Activated CD8-positive, alpha-beta T cell treated with anti-CD3 and anti-CD28 coated beads, Interleukin-2, amount 10 ng/mL, durations not matched to agents 7 days and 5 days (primary cell): ENCODE measurements around the gene TSACC. TPM values are rescaled to one million over a fixed set of nuclear protein-coding genes. Genes with fewer than 3 reads are reported as not detected.

Experiments
- ATAC-seq: fragments of 150-1000 bp; cut with Tn5 transposase; one replicate; pipeline ENCODE4 v1.10.0; 2021; ENCODE audit warnings: moderate library complexity
- CTCF ChIA-PET: fragments of 350-600 bp; sonication (Branson Sonifier 250); formaldehyde crosslinking; loops from one replicate; lab custom pipeline; 2021; ENCODE audit warnings: antibody characterized with exemption; lab: Charles Lee
- POLR2A ChIA-PET: fragments of 350-600 bp; sonication (Branson Sonifier 250); formaldehyde crosslinking; loops from one replicate; lab custom pipeline; 2021; ENCODE audit warnings: antibody characterized with exemption; lab: Charles Lee
- DNase-seq: peaks from one replicate; pipeline ENCODE4 v3.0.0-alpha.2; 2020
- H3K27ac Mint-ChIP-seq: one replicate; pipeline ENCODE4 v1.8.0; 2021; ENCODE audit warnings: mild to moderate bottlenecking, mixed read lengths
- H3K27me3 Mint-ChIP-seq: one replicate; pipeline ENCODE4 v1.8.0; 2021; ENCODE audit warnings: low read depth, mixed read lengths
- H3K36me3 Mint-ChIP-seq: one replicate; pipeline ENCODE4 v1.8.0; 2021; ENCODE audit warnings: low read depth, mixed read lengths
- H3K4me1 Mint-ChIP-seq: one replicate; pipeline ENCODE4 v1.8.0; 2021; ENCODE audit warnings: low read depth, mixed read lengths
- H3K4me3 Mint-ChIP-seq: one replicate; pipeline ENCODE4 v1.8.0; 2021; ENCODE audit warnings: mild to moderate bottlenecking, mixed read lengths
- H3K9me3 Mint-ChIP-seq: one replicate; pipeline ENCODE4 v1.8.0; 2022; ENCODE audit warnings: mixed read lengths; ENCODE audit not compliant: insufficient read depth
- total RNA-seq, 2 experiments: library from RNA; stranded (reverse); gene quantifications; one replicate each; pipeline ENCODE4 v1.2.3, GENCODE V29; 2021

Gene TSACC
- under 1 TPM; 0.73 to 0.76 TPM for total RNA-seq

DNA sequence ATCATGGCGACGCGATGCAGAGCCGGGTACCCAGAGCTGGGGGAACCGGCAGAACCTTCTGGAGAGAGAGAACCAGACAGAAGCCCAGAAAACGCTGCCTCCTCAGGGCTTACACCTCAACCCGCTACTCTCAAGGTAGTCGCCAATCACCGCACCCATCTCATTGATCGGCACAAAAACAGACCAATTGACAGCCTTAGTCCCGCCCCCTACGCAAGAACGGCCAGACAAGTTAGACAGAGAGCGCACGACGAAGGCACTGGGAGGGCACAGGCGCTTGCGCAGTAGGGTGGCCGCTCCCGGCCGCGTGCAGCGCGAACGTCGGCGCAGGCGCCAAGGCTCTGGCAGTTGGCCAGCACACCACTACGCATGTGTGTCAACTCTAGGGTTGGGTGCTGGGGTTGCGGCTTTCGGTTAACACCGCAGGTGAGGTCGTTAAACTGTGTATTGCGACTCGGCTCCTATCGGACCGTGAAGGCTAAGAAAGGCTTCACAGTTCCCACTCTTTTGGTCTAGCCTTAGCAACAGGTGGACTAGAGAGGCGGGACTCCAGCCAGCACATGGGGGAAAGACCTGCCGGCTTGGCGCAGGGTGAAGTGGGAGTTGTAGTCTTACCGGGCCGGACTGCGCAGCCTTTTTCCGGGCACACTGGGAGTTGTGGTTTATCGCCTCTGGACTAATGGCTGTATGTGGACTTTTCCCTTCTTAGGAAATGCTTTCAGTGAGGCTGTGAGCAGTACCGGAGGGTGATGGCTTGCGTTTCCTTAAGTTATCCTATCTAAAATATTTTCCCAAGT lies at the start of gene TSACC, which contains the start of gene CCT3:
TSS of gene TSACC (plus strand) at position 347 of the 797 bp plus-strand sequence. CDS start 1,232 bp downstream, outside the sequence.
TSS of gene CCT3 (minus strand) at position 113 of the 797 bp plus-strand sequence. CDS start at position 5, 108 bp downstream.
- Mint-ChIP-seq H3K27ac (peak within 1 kb of the TSS; percentile 99), H3K9me3 (no peaks in the 10 kb centered on the region), H3K27me3 (peaks cover 2% of the 10 kb centered on the region), H3K4me3 (peak within 1 kb of the TSS; percentile 97), H3K36me3 (peaks cover 39% of the 10 kb centered on the region), H3K4me1 (peaks cover 39% of the 10 kb centered on the region)
- DNase-seq (peak; percentile 99), ATAC-seq (peak; percentile 96)
- ChIA-PET CTCF (interaction anchor here (0.9 to 4.0 kb wide), 4 partner anchors 18 to 142 kb away, joined by 3 to 21 read pairs (median 6); no protein-coding TSS in a partner anchor), POLR2A (interaction anchor here (0.7 to 2.1 kb wide), 3 partner anchors 54 to 286 kb away, joined by 3 to 9 read pairs (median 3); partner anchors contain the start of genes SMG5 and TMEM79)

DNA sequence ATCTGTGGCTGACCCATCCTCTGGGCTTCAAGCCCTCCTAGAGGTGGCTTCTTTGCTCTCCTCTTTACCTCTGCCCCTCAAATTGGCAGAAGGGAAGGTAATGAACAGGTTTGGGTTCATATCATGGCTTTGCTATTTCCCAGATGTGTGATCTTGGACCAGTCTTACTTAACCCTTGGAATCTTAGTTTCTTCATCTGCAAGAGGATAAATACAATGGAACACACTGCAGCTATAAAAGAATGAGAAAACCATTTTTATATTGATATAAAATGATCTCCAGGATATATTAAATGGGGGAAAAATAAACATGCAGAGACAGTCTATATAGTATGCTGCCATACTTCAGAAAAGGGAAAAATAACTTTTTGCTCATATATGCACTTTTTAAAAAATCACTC lies 48.5 kb upstream of the TSACC start:
- DNase-seq = no peak
- ChIA-PET POLR2A (no interaction called here), CTCF (no interaction called here)
- no peak for ATAC-seq
- Mint-ChIP-seq H3K9me3 (no peaks in the 10 kb centered on the region), H3K27ac (no peak overlapping the region), H3K4me3 (no peak overlapping the region), H3K4me1 (peaks cover 10% of the 10 kb centered on the region), H3K27me3 (no peaks in the 10 kb centered on the region), H3K36me3 (peaks cover 17% of the 10 kb centered on the region)

DNA sequence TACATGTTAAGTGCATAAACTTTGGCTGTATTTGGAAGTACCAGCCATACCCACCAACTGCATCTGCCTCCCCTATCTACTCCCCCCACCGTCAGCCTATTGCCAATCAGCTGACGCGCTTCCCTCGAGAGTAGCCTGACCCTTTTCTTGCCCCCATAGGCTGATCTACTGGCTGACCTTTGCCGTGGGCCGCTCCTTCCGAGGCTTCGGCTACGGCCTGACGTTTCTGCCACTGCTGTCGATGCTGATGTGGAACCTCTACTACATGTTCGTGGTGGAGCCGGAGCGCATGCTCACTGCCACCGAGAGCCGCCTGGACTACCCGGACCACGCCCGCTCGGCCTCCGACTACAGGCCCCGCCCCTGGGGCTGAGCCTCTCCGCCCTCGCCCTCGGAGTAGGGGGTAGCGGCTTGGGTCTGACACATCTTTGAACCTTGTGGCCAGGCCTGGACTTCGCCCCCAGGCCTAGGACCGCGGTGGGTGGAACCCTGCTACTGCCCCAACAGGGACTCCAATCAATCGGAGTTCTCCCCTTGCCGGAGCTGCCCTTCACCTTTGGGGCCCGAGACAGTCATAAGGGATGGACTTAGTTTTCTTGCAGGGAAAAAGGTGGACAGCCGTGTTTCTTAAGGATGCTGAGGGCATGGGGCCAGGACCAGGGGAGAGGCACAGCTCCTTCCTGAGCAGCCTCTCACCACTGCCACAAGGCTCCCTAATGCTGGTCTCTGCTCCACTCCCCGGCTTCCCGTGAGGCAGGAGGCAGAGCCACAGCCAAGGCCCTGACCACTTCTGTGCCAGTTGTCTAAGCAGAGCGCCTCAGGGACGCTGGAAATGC lies 46.9 kb upstream of the TSACC start:
- Mint-ChIP-seq H3K4me1 (peaks cover 19% of the 10 kb centered on the region), H3K27me3 (no peaks in the 10 kb centered on the region), H3K4me3 (no peak overlapping the region), H3K36me3 (peaks cover 13% of the 10 kb centered on the region), H3K27ac (peak overlapping the region; percentile 19), H3K9me3 (no peaks in the 10 kb centered on the region)
- ATAC-seq (no peak), DNase-seq (no peak)
- POLR2A ChIA-PET = no interaction called here
- CTCF ChIA-PET = no interaction called here

DNA sequence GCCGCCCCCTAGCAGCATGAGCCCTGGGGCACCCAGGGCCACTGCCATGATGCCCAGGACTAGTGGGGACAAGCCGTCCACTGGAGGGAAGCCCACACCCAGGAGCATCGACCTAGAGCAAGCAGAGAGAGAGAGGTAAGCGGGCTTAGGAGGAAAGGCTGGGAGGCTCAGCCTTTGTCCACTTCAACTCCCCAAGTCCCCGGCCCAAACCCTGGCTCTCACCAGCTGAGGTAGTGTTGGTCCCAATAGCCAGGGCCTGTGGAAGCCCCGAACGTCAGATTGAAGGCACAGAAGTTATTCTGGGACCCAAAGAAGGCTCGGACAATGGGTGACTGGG lies 45.3 kb upstream of the TSACC start:
- CTCF ChIA-PET = no interaction called here
- no peak overlapping the region for H3K4me3 Mint-ChIP-seq
- H3K4me1 Mint-ChIP-seq = peaks cover 19% of the 10 kb centered on the region
- ATAC-seq (no peak), DNase-seq (no peak)
- H3K27me3 Mint-ChIP-seq = no peaks in the 10 kb centered on the region
- POLR2A ChIA-PET = interaction anchor here (3.3 kb wide), 1 partner anchor 11 kb away, joined by 25 read pairs; the partner anchor contains the start of genes SMG5 and TMEM79
- no peaks in the 10 kb centered on the region for H3K9me3 Mint-ChIP-seq
- no peak overlapping the region for H3K27ac Mint-ChIP-seq
- peaks cover 12% of the 10 kb centered on the region for H3K36me3 Mint-ChIP-seq

DNA sequence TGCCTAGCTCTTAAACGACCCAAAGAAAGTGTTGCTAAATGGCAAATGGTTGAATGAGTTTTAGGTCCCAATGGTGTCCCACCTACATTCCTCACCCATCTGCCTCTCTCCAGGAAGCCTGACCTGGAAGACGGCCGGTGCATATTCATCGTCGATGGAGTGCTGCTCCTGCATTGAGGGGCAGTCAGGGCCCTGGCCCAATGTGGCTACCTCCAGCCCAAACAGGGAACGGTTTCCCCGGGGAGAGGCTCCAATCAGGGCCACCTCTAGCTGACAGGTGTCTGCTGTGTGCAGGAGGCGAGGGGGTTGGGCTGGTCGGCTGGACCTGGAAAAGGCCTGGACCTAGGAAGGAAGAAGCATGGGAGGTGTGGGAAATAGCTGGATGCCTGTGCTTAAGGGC lies 44.4 kb upstream of the TSACC start:
- no peak for ATAC-seq
- Mint-ChIP-seq H3K9me3 (no peaks in the 10 kb centered on the region), H3K36me3 (peaks cover 8% of the 10 kb centered on the region), H3K27ac (no peak overlapping the region), H3K4me1 (peaks cover 19% of the 10 kb centered on the region), H3K4me3 (no peak overlapping the region), H3K27me3 (no peaks in the 10 kb centered on the region)
- no peak for DNase-seq
- ChIA-PET CTCF (interaction anchor here (1.1 kb wide), 1 partner anchor 11 kb away, joined by 4 read pairs; the partner anchor contains the start of gene SMG5), POLR2A (interaction anchor here (3.3 kb wide), 1 partner anchor 11 kb away, joined by 25 read pairs; the partner anchor contains the start of genes SMG5 and TMEM79)

DNA sequence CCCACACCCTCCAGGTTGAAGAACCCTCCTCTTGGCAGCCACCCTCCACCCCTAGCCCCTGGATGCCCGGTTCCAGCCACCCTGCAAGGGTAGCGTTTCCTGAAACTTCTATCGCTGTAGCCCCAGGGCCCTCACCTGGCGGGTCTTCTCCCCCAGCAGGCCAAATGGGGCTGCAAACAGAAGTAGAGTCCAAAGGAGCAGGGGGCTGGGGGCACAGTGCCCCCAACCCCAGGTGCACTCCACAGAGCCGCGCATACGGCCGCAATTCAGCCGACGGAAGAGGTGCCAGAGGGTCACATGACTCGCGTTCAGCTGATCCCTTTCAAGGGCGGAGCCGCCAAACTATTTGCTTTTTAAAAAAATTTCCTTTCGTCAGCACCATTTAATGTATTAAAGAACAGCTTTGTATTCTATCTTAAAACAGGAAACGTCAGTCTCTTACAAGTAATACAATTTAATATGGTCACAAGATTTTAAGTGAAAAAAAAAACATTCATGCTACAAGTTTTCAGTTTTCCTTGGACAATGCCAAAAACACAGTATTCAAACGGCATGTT lies 42.9 kb upstream of the TSACC start, which contains the start of gene GLMP:
TSS of gene GLMP (minus strand) at position 289 of the 557 bp plus-strand sequence. CDS start at position 255, 34 bp downstream.
- POLR2A ChIA-PET = interaction anchor here (0.6 to 3.3 kb wide), 3 partner anchors 9 to 23 kb away, joined by 3 to 25 read pairs (median 3); partner anchors contain the start of genes SMG5 and TMEM79
- H3K4me1 Mint-ChIP-seq = peaks cover 19% of the 10 kb centered on the region
- CTCF ChIA-PET = interaction anchor here (1.1 to 1.2 kb wide), 2 partner anchors 11 to 150 kb away, joined by 3 to 4 read pairs; partner anchors contain the start of gene TMEM79

DNA sequence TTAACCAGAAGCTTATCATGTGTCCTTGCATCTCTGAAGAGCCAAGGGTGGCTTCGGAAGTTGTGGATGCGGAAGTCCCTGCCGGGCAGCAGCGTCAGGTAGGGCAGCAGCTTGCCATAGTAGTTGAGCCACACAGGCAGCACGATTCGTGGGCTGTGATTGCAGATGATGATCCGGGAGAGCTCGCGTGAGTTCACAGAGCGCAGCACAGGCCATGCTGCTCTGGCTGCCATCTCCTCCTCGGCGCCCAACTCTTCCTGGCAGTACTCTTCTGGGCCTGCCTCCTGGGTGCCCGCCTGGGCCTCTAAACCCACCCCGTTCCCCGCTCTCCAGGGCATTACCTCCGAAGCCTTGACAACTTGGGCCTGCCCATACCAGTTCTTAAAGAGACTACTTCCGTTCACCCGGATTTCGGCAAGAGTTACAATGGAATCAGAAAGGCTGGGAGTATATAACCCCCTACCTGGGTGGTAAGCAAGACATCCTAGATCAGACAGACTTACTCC lies 39.4 kb upstream of the TSACC start, which contains the start of gene VHLL:
TSS of gene VHLL (minus strand) at position 456 of the 506 bp plus-strand sequence. CDS start at position 338, 118 bp downstream.
- Mint-ChIP-seq H3K27ac (no peak within 1 kb of the TSS), H3K36me3 (peaks cover 6% of the 10 kb centered on the region), H3K9me3 (no peaks in the 10 kb centered on the region), H3K4me1 (peaks cover 19% of the 10 kb centered on the region), H3K4me3 (no peak within 1 kb of the TSS), H3K27me3 (no peaks in the 10 kb centered on the region)
- DNase-seq = no peak
- no peak for ATAC-seq
- POLR2A ChIA-PET = no interaction called here
- CTCF ChIA-PET = no interaction called here

More for the DNA sequence above, 42.9 kb upstream of the TSACC start, which contains the start of gene GLMP:
- Mint-ChIP-seq H3K9me3 (no peaks in the 10 kb centered on the region), H3K36me3 (peaks cover 3% of the 10 kb centered on the region), H3K27me3 (no peaks in the 10 kb centered on the region), H3K27ac (peak within 1 kb of the TSS; percentile 83), H3K4me3 (peak within 1 kb of the TSS; percentile 91)
- ATAC-seq = peak; percentile 90
- peak; percentile 79 for DNase-seq

DNA sequence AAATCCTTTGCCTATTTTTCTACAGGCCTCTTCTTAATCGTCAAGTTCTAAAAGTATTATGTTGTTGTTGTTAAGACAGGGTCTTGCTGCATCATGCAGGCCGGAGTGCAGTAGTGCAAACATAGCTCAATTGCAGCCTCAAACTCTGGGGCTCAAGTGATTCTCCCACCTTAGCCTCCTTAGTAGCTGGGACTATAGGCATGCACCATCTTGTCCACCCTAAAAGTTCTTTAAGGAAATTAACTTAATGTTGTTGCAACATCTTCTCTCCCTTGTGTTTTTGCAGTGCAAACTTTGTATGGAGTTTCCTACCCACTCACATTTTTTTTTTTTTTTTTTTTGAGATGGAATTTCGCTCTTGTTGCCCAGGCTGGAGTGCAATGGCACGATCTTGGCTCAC lies 35.1 kb upstream of the TSACC start:
- Mint-ChIP-seq H3K4me1 (no peaks in the 10 kb centered on the region), H3K27me3 (no peaks in the 10 kb centered on the region), H3K27ac (no peak overlapping the region), H3K9me3 (no peaks in the 10 kb centered on the region), H3K4me3 (no peak overlapping the region), H3K36me3 (peaks cover 22% of the 10 kb centered on the region)
- ChIA-PET POLR2A (interaction anchor here (2.0 kb wide), 1 partner anchor 21 kb away, joined by 4 read pairs; the partner anchor contains the start of gene SMG5), CTCF (interaction anchor here (0.7 to 1.9 kb wide), 3 partner anchors 15 to 237 kb away, joined by 3 to 13 read pairs (median 3); partner anchors contain the start of gene SMG5)
- ATAC-seq (no peak), DNase-seq (no peak)

DNA sequence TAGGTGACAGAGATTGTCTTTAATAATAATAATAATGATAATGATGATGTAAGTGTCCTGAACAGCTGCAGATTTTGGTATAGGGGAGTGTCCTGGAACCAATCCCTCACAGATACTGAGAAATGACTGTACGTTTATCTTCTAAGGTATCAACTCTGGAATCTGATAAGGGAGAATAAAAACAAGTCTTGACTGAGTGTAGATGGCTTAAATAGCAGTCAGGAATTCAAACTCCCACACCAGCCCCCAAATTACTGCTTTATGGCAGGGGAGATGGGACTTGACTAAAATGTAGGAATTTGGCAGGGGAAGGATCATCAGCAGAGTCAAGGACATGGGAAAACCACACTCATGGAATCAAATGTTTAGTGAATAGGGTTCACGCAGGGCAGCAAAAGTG lies 33.1 kb upstream of the TSACC start:
- no peaks in the 10 kb centered on the region for H3K27me3 Mint-ChIP-seq
- ATAC-seq (no peak), DNase-seq (no peak)
- no peak overlapping the region for H3K27ac Mint-ChIP-seq
- H3K9me3 Mint-ChIP-seq = no peaks in the 10 kb centered on the region
- ChIA-PET POLR2A (no interaction called here), CTCF (no interaction called here)
- H3K4me3 Mint-ChIP-seq = no peak overlapping the region
- H3K4me1 Mint-ChIP-seq = no peaks in the 10 kb centered on the region
- peaks cover 33% of the 10 kb centered on the region for H3K36me3 Mint-ChIP-seq

DNA sequence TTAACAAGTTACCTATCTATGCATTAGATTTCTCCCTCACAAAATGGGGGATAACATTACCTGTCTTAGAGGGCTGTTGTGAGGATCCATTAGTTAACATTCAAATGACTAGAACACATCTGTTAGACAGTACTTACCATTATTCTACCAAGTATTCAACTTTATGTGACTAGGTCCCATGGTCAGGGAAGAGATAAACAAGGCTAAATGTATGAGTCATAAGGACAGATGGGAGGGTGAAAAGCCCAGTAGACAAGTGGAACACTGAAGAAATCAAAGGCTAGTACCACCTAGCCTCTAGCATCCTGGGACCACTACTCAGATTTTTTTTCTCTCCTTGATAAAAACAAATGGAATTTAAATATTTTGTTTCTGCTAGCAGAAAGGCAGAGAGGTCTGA lies 30.2 kb upstream of the TSACC start:
- ChIA-PET POLR2A (interaction anchor here (0.9 kb wide), 1 partner anchor 25 kb away, joined by 4 read pairs; the partner anchor contains the start of gene SMG5), CTCF (interaction anchor here (0.8 to 1.8 kb wide), 2 partner anchors 10 to 11 kb away, joined by 3 to 10 read pairs; no protein-coding TSS in a partner anchor)
- Mint-ChIP-seq H3K4me3 (no peak overlapping the region), H3K36me3 (peaks cover 51% of the 10 kb centered on the region), H3K4me1 (no peaks in the 10 kb centered on the region), H3K27ac (no peak overlapping the region), H3K9me3 (no peaks in the 10 kb centered on the region), H3K27me3 (no peaks in the 10 kb centered on the region)
- DNase-seq = no peak
- no peak for ATAC-seq
